ENCODE results near the gene RCAN2.

The RCAN2 gene

GRCh38 chr6:46491201-46491627 is at the start of gene RCAN2:
Gene RCAN2, minus strand, starts transcription at chr6:46491449.
- in situ Hi-C loops (cut with MboI; ENCODE audit: low sequenced_read_pairs): no loop called here
- Histone ChIP-seq H3K4me3 (peak within 1 kb of the TSS; percentile 32), H3K9me3 (no peaks in the 10 kb centered on the region), H3K27me3 (ENCODE audit: low read depth) (peaks cover 17% of the 10 kb centered on the region), H3K36me3 (replicated peaks) (no peaks in the 10 kb centered on the region), H3K4me1 (no peaks in the 10 kb centered on the region; the same call in 1 of the 2 replicates)
- DNase-seq (ENCODE audit: low spot score in 2 of 2): peak; percentile 28 to 57

DNA sequence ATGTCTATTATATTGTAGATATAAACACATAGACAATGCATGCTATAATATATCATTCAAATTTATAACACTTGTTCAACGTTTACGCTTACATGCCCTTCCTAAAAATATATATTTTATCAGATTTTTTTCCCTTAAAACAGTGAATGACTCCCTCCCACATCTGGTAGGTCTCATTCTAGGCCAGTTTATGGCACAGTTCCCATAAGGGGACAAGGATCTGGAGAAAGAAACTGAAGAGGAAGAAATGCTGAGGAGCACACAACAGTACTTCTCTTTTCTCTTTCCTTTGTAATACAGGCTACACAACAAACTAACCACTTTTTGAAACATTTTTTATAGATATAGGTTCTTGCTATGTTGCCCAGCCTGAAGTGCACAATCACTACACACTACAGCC is 48.6 kb upstream of the RCAN2 start:
- no peak overlapping the region for H3K4me3 ChIP-seq
- H3K9me3 ChIP-seq: no peaks in the 10 kb centered on the region
- DNase-seq (ENCODE audit: low spot score in 2 of 2): no peak
- in situ Hi-C loops (cut with MboI; ENCODE audit: low sequenced_read_pairs): no loop called here
- H3K27me3 ChIP-seq (ENCODE audit: low read depth): no peaks in the 10 kb centered on the region
- H3K36me3 ChIP-seq (replicated peaks): no peaks in the 10 kb centered on the region
- H3K4me1 ChIP-seq: no peaks in the 10 kb centered on the region

- no peaks in the 10 kb centered on the region for H3K4me1 ChIP-seq
- H3K9me3 ChIP-seq: no peaks in the 10 kb centered on the region
- no peak overlapping the region for H3K4me3 ChIP-seq
- no peak for DNase-seq (ENCODE audit: low spot score in 2 of 2)
- no peaks in the 10 kb centered on the region for H3K36me3 ChIP-seq (replicated peaks)
- no peaks in the 10 kb centered on the region for H3K27me3 ChIP-seq (ENCODE audit: low read depth)
- in situ Hi-C loops (cut with MboI; ENCODE audit: low sequenced_read_pairs): no loop called here
These were observed 47.7 kb upstream of the RCAN2 start for GRCh38 chr6:46538800-46539480.

DNA sequence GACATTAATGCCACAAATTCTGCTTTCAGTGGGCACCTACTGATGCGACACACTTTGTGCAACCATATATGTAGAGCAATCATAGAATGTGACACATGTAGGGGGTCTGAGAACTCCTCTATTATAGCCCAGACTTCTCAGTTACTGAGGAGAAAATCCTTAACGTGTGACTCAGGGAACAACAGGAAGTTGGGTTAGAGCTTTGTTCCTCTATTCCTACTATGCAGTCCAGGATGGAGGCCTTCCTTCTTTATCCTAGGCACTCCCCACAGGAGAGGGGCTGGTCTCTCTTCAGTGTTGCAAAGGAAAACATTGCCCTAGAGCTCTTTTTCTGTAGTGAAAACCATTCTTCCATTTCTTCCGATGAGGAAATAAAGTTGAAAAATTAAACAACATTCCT is 39.6 kb upstream of the RCAN2 start:
- H3K9me3 ChIP-seq: no peaks in the 10 kb centered on the region
- no peaks in the 10 kb centered on the region for H3K27me3 ChIP-seq (ENCODE audit: low read depth)
- H3K36me3 ChIP-seq (replicated peaks): no peaks in the 10 kb centered on the region
- no peak for DNase-seq (ENCODE audit: low spot score in 2 of 2)
- no peak overlapping the region for H3K4me3 ChIP-seq
- H3K4me1 ChIP-seq: no peaks in the 10 kb centered on the region
- in situ Hi-C loops (cut with MboI; ENCODE audit: low sequenced_read_pairs): no loop called here

DNA sequence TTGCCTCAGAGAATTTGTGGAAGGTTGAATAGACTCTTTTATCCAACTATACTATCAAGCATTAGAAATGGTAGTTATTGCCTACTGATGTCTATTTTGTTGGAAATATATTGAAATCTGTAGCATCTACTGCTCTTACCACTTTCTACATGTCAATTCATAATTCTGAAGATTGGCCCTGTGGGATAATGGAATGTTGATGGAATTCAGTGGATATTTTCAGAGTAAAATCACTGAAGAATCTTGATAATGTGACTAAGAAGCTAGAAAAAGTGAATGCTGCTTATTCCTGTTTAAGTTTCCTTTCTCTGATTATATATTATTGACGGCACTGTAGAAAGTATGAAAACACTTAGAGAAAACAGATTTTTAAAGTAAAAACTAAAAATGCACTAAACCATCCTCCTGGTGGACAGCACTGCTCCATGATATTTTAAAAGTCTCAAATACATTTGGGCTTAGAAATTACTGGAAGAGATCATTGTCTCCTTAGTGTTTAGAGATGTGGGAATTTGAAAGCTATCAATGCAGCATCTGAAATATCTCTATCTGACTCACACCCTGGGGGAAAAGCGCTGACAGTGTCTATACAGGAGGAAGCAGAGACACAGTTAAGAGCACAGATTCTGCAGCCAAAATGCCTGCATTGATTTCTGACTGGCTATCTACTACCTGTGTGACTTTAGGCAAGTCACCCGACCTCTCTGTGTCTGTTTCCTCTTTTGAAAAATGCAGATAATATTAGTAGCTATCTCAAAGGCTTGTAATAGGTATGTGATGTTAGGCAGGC is 37.9 kb upstream of the RCAN2 start:
- Histone ChIP-seq H3K9me3 (no peaks in the 10 kb centered on the region), H3K27me3 (ENCODE audit: low read depth) (no peaks in the 10 kb centered on the region), H3K4me3 (no peak overlapping the region), H3K36me3 (replicated peaks) (no peaks in the 10 kb centered on the region), H3K4me1 (no peaks in the 10 kb centered on the region)
- DNase-seq (ENCODE audit: low spot score in 2 of 2): no peak
- in situ Hi-C loops (cut with MboI; ENCODE audit: low sequenced_read_pairs): no loop called here

GRCh38 chr6:46526607-46527006 is 35.4 kb upstream of the RCAN2 start:
- Histone ChIP-seq H3K4me3 (no peak overlapping the region), H3K9me3 (no peaks in the 10 kb centered on the region), H3K4me1 (no peaks in the 10 kb centered on the region), H3K27me3 (ENCODE audit: low read depth) (no peaks in the 10 kb centered on the region), H3K36me3 (replicated peaks) (no peaks in the 10 kb centered on the region)
- in situ Hi-C loops (cut with MboI; ENCODE audit: low sequenced_read_pairs): no loop called here
- DNase-seq (ENCODE audit: low spot score in 2 of 2): no peak

DNA sequence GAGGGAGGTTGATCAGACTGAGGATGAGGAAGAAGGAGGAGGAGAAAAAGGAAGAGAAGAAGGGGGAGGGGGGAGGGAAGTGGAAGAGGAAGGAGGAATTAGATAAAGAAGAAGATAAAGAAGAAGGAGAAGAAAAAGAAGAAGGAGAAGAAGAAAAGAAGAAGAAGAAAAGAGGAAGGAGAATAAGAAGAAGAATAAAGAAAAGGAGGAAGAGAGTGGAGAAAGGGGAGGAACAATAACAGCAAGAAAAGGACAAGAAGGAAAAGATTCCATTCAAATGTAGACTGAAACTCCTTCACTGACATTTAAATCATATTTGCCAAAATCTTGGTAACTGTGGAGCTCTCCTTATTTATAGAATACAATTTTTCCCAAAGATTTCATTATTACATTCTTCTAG is 34.3 kb upstream of the RCAN2 start:
- DNase-seq (ENCODE audit: low spot score in 2 of 2): no peak
- in situ Hi-C loops (cut with MboI; ENCODE audit: low sequenced_read_pairs): no loop called here
- no peaks in the 10 kb centered on the region for H3K27me3 ChIP-seq (ENCODE audit: low read depth)
- H3K4me3 ChIP-seq: no peak overlapping the region
- no peaks in the 10 kb centered on the region for H3K9me3 ChIP-seq
- H3K4me1 ChIP-seq: no peaks in the 10 kb centered on the region
- H3K36me3 ChIP-seq (replicated peaks): no peaks in the 10 kb centered on the region

DNA sequence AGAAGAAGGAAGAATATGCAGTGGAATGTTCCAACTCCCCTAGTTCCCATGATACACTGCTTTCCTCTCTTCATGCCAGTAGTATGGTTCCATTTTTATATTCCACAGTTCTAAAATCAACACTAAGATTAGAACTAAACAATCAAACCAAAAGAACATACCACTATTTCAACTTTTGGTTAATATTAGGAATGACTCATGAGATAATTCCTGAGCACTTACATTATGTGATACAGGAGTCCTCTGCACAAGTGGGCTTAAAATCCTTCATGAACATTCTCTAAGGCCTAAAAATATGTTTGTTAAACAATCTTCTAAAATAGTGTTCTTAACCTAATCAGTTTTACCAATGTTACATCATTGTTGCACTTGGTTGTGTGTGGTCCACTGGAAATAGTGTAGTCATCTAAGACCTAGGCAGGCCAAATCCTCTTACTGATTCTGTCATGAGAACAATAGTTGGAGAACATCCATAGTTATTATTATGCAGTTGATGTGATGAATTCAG is 30.3 kb upstream of the RCAN2 start:
- Histone ChIP-seq H3K36me3 (replicated peaks) (no peaks in the 10 kb centered on the region), H3K27me3 (ENCODE audit: low read depth) (no peaks in the 10 kb centered on the region), H3K4me3 (no peak overlapping the region), H3K4me1 (no peaks in the 10 kb centered on the region), H3K9me3 (no peaks in the 10 kb centered on the region)
- in situ Hi-C loops (cut with MboI; ENCODE audit: low sequenced_read_pairs): no loop called here
- no peak for DNase-seq (ENCODE audit: low spot score in 2 of 2)

DNA sequence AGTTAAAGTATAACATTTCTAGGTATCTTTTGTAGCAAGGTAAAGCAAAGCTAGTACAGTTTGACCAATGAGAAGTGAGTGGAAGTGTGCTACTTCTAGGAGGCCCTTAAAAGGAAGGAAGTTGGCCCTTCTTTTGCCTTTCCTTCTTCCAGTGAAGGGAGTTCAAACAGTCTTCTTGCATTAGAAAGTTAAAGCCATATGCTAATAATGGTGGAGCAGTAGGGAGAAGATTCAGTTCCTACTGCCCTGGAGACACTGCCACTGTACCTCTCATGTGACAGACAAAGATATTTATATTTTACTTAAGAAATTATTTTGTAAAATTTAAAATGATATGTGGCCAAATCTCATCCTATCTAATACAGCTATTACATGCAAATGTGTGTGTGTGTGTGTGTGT is 26.0 kb upstream of the RCAN2 start:
- DNase-seq (ENCODE audit: low spot score in 2 of 2): no peak
- Histone ChIP-seq H3K4me3 (no peak overlapping the region), H3K36me3 (replicated peaks) (no peaks in the 10 kb centered on the region), H3K4me1 (no peaks in the 10 kb centered on the region), H3K27me3 (ENCODE audit: low read depth) (no peaks in the 10 kb centered on the region), H3K9me3 (no peaks in the 10 kb centered on the region)
- in situ Hi-C loops (cut with MboI; ENCODE audit: low sequenced_read_pairs): no loop called here

GRCh38 chr6:46513533-46513932 is 22.3 kb upstream of the RCAN2 start:
- no peaks in the 10 kb centered on the region for H3K36me3 ChIP-seq (replicated peaks)
- H3K4me1 ChIP-seq: no peaks in the 10 kb centered on the region
- H3K4me3 ChIP-seq: no peak overlapping the region
- no peaks in the 10 kb centered on the region for H3K9me3 ChIP-seq
- in situ Hi-C loops (cut with MboI; ENCODE audit: low sequenced_read_pairs): no loop called here
- H3K27me3 ChIP-seq (ENCODE audit: low read depth): no peaks in the 10 kb centered on the region
- no peak for DNase-seq (ENCODE audit: low spot score in 2 of 2)

GRCh38 chr6:46511320-46511719 is 20.1 kb upstream of the RCAN2 start:
- Histone ChIP-seq H3K27me3 (ENCODE audit: low read depth) (no peaks in the 10 kb centered on the region; the same call in 1 of the 2 replicates), H3K9me3 (no peaks in the 10 kb centered on the region), H3K4me1 (no peaks in the 10 kb centered on the region), H3K4me3 (no peak overlapping the region), H3K36me3 (replicated peaks) (no peaks in the 10 kb centered on the region)
- DNase-seq (ENCODE audit: low spot score in 2 of 2): no peak
- in situ Hi-C loops (cut with MboI; ENCODE audit: low sequenced_read_pairs): no loop called here

DNA sequence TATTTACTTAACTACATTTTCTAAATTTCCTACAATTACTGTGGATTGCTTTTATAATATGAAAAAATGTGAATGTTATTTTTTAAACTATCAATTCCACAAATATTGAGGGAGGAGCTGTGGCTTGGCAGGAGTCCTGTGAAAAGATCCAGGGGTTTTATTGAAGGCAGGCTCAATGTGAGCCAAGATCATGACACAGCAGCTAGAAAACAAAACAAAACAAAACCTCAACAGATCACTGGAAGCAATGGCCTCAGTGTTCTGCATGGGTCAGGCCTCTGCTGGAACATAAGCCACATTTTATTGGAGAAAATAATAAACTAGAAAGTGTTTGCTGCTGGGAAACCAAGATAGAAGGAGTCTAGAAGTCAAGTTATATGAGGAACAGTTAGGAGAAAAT is 19.4 kb upstream of the RCAN2 start:
- in situ Hi-C loops (cut with MboI; ENCODE audit: low sequenced_read_pairs): no loop called here
- H3K4me3 ChIP-seq: no peak overlapping the region

GRCh38 chr6:46509981-46510510 is 18.8 kb upstream of the RCAN2 start:
- no peaks in the 10 kb centered on the region for H3K4me1 ChIP-seq
- in situ Hi-C loops (cut with MboI; ENCODE audit: low sequenced_read_pairs): no loop called here
- no peak for DNase-seq (ENCODE audit: low spot score in 2 of 2)
- no peaks in the 10 kb centered on the region; the same call in 1 of the 2 replicates for H3K27me3 ChIP-seq (ENCODE audit: low read depth)
- no peaks in the 10 kb centered on the region for H3K36me3 ChIP-seq (replicated peaks)
- H3K4me3 ChIP-seq: no peak overlapping the region
- H3K9me3 ChIP-seq: no peaks in the 10 kb centered on the region

More for the DNA sequence above, 19.4 kb upstream of the RCAN2 start:
- H3K4me1 ChIP-seq: no peaks in the 10 kb centered on the region
- no peaks in the 10 kb centered on the region for H3K9me3 ChIP-seq
- H3K36me3 ChIP-seq (replicated peaks): no peaks in the 10 kb centered on the region
- H3K27me3 ChIP-seq (ENCODE audit: low read depth): no peaks in the 10 kb centered on the region; the same call in 1 of the 2 replicates
- no peak for DNase-seq (ENCODE audit: low spot score in 2 of 2)

DNA sequence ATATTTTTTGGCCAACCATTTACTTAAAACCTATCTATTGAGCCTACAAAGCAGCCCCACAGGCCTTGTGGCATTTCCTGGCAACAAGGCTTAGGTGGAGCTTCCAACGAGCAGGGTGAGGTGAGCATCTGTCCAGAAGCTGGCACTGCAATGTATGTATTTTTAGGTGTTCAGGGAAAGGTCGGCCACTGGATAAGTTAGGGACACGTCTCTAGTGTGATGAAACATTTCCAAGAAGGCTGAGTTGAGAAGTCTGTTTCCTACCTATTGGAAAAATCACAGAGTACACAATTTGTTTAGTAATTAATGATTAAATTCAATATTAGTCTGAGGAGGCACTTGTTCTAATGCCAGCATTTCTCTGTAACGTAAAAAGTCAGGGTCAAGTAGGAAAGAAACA is 17.8 kb upstream of the RCAN2 start:
- no peak overlapping the region for H3K4me3 ChIP-seq
- H3K27me3 ChIP-seq (ENCODE audit: low read depth): no peaks in the 10 kb centered on the region; the same call in 1 of the 2 replicates
- H3K9me3 ChIP-seq: no peaks in the 10 kb centered on the region
- H3K4me1 ChIP-seq: no peaks in the 10 kb centered on the region
- H3K36me3 ChIP-seq (replicated peaks): no peaks in the 10 kb centered on the region
- no peak for DNase-seq (ENCODE audit: low spot score in 2 of 2)
- in situ Hi-C loops (cut with MboI; ENCODE audit: low sequenced_read_pairs): no loop called here
